NCI-H82 treated with DMSO at 0.1 percent for 48 hours (cell line): Measurements from ENCODE around the gene FANCD2OS.
"Not testable (repeated sequence)": the region's sequence is repeated elsewhere in the genome, so short reads cannot be mapped to it uniquely, and the experiment has no call there.

ENCODE experiments used
- DNase-seq: peaks from one replicate; lab custom pipeline; 2025; ENCODE audit not compliant: unreplicated experiment; lab: John Stamatoyannopoulos, UW

Gene FANCD2OS

DNA sequence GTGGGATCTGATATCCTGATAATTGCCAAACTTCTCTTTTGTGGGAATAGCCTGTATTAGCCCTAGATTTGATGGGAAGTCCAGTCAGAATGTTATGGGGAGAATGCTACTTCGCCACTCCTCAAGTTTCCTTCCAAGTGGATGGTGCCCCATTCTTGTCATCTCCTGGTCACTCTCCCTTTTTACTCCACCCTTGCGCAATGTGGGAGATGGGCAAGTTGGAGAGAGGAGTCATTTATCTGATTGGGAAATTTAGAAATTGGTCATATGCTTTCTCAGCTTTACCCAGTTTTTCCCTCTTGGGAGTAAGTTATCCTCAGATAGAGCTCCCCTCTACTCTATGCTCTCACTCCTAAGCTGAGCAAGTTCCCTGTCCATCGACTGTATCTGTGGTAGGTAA, 14.4 kb downstream of the FANCD2OS start:
- DNase-seq = no peak

DNA sequence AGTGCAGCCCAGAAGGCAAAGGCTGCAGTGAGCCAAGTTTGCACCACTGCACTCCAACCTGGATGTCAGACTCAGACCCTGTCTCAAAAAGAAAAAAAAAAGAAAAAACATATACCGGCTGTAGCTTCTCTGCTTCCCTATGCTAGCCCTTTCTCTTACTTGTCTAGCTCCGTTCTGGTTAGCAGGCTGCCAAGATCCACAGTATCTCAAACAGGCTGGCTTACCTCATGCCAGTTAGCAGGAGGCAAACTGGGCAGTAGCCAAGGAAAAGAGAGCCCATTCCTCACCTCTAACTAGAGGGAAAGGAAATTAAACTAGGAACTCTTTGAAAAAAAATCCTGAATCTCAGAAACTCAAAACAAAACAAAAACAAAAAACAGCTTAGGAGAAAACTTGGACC, 16.7 kb downstream of the FANCD2OS start:
- not testable (repeated sequence) for DNase-seq

DNA sequence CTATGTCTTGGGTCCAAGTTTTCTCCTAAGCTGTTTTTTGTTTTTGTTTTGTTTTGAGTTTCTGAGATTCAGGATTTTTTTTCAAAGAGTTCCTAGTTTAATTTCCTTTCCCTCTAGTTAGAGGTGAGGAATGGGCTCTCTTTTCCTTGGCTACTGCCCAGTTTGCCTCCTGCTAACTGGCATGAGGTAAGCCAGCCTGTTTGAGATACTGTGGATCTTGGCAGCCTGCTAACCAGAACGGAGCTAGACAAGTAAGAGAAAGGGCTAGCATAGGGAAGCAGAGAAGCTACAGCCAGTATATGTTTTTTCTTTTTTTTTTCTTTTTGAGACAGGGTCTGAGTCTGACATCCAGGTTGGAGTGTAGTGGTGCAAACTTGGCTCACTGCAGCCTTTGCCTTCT, 17.3 kb downstream of the FANCD2OS start:
- DNase-seq = not testable (repeated sequence)

DNA sequence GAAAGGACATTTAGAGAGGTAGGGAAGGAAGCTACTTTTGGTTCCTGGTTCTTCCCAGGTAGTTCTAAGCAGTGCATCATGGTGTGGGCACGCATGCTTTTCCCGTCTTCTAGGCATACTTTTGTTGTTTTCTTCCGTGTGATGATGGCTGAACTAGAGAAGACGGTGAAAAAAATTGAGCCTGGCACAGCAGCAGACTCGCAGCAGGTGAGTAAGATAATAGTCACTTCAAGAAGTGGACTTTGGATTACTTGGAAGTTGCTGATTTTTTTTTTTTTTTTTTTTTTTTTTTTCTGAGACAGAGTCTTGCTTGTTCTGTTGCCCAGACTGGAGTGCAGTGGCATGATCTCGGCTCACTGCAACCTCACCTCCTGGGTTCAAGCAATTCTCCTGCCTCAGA, 17.9 kb downstream of the FANCD2OS start:
- DNase-seq = no peak

- no peak for DNase-seq
Observed at GRCh38 chr3:10088256-10088655, 19.8 kb downstream of the FANCD2OS start.

GRCh38 chr3:10085738-10086137, 22.3 kb downstream of the FANCD2OS start:
- no peak for DNase-seq

DNA sequence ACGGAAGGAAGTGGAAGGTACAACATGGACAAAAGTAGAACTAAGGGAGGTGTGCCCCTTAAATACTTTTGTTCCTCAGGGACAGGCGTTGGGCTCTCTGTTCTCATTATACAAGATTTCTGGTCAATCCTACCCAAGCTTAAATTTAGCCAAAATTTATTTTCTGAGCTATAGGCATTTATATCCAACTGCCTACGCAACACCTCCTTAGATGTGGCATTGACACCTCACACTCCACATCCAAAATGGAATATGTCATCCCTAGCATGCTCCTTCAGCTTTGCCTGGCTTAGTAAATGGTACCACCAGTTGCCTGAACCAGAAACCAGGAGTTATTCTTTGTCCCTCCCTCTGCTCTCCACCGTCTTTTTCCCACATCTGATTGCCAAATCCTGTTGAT, 26.2 kb downstream of the FANCD2OS start:
- DNase-seq = no peak

DNA sequence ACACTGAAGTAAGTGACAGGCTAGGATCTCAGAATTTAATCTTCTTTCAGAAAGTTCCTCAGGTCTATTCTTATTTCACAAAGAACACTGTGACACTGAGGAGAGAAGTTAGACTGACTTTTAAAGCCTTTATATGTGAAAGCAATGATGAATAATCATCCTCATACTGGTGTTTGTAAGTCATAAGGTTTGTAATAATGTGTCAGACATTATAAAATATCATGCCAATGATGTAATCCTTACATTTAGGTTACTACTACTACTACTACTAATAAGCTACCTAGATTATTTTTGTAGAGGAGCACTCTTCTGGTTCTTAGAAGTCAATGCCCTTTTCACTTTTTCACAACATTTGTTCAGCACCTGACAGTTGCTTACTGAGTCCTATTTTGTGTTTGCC, 33.4 kb downstream of the FANCD2OS start:
- DNase-seq = no peak

GRCh38 chr3:10070077-10070476, 38.0 kb downstream of the FANCD2OS start:
- not testable (repeated sequence) for DNase-seq

DNA sequence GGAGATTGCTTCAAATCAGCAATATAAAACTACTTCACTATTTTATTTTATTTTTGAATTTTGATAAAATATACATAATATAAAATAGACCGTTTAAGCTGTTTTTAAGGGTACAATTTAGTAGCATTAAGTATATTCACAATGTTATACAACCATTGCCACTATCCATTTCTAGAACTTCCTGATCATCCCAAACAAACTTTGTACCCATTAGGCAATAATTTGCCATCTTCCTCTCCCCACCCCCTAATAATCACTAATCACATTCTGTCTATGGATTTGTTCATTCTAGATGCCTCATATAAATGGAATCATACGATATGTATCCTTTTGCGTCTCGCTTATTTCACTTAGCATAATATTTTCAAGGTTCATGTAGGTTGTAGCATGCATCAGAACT, 53.0 kb downstream of the FANCD2OS start:
- DNase-seq = no peak
